ENCODE measurements around the gene ALDH2.
A peak's percentile ranks its signal among the peaks of the same experiment; 100 is the strongest.

The ALDH2 gene

GRCh38 chr12:111728795-111729194 is 37.9 kb upstream of the ALDH2 start:
- no peaks in the 10 kb centered on the region for H3K27me3 ChIP-seq (ENCODE audit: low read length)
- H2AFZ ChIP-seq (ENCODE audit: low read depth, low read length, severe bottlenecking): no peak overlapping the region
- peaks cover 6% of the 10 kb centered on the region; the same call in 1 of the 2 replicates for H3K36me3 ChIP-seq (ENCODE audit: low read length)
- no peaks in the 10 kb centered on the region for H3K9me2 ChIP-seq (replicated peaks; ENCODE audit: insufficient read depth, low read length)
- H3F3A ChIP-seq (ENCODE audit: insufficient read depth): peaks cover 26% of the 10 kb centered on the region
- H3K27ac ChIP-seq (ENCODE audit: low read depth, low read length): peak overlapping the region; percentile 9; the same call in 1 of the 2 replicates
- no peak overlapping the region for H3K9ac ChIP-seq (ENCODE audit: low read length)
- no peak overlapping the region for H3K4me3 ChIP-seq (ENCODE audit: insufficient read depth, low read length, poor library complexity, severe bottlenecking)
- H3K4me2 ChIP-seq (ENCODE audit: low read depth, low read length, poor library complexity, severe bottlenecking): no peak overlapping the region
- peaks cover 8% of the 10 kb centered on the region; the same call in 1 of the 2 replicates for H3K9me3 ChIP-seq (ENCODE audit: insufficient read depth, low read length)
- H4K20me1 ChIP-seq (ENCODE audit: low read depth, low read length): no peaks in the 10 kb centered on the region
- TF ChIP-seq, protein P1, sequence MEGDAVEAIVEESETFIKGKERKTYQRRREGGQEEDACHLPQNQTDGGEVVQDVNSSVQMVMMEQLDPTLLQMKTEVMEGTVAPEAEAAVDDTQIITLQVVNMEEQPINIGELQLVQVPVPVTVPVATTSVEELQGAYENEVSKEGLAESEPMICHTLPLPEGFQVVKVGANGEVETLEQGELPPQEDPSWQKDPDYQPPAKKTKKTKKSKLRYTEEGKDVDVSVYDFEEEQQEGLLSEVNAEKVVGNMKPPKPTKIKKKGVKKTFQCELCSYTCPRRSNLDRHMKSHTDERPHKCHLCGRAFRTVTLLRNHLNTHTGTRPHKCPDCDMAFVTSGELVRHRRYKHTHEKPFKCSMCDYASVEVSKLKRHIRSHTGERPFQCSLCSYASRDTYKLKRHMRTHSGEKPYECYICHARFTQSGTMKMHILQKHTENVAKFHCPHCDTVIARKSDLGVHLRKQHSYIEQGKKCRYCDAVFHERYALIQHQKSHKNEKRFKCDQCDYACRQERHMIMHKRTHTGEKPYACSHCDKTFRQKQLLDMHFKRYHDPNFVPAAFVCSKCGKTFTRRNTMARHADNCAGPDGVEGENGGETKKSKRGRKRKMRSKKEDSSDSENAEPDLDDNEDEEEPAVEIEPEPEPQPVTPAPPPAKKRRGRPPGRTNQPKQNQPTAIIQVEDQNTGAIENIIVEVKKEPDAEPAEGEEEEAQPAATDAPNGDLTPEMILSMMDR (IDR thresholded peaks at IDR 0.05; ENCODE audit: insufficient read depth, low read length, poor library complexity, severe bottlenecking): no peak
- TF ChIP-seq EZH2phosphoT487 (conservative IDR thresholded peaks at IDR 0.05; ENCODE audit: low read length): no peak
- no peaks in the 10 kb centered on the region for H3K79me2 ChIP-seq (ENCODE audit: insufficient read depth, low read length)

GRCh38 chr12:111730420-111730819 is 36.3 kb upstream of the ALDH2 start:
- Histone ChIP-seq H4K20me1 (ENCODE audit: low read depth, low read length) (no peaks in the 10 kb centered on the region), H3K4me2 (ENCODE audit: low read depth, low read length, poor library complexity, severe bottlenecking) (peak overlapping the region; percentile 65), H3F3A (ENCODE audit: insufficient read depth) (peaks cover 26% of the 10 kb centered on the region), H3K27me3 (ENCODE audit: low read length) (no peaks in the 10 kb centered on the region), H3K27ac (ENCODE audit: low read depth, low read length) (peak overlapping the region; percentile 98), H3K4me3 (ENCODE audit: insufficient read depth, low read length, poor library complexity, severe bottlenecking) (peak overlapping the region; percentile 33), H2AFZ (ENCODE audit: low read depth, low read length, severe bottlenecking) (peak overlapping the region; percentile 35), H3K9me3 (ENCODE audit: insufficient read depth, low read length) (peaks cover 8% of the 10 kb centered on the region; the same call in 1 of the 2 replicates), H3K9me2 (replicated peaks; ENCODE audit: insufficient read depth, low read length) (no peaks in the 10 kb centered on the region), H3K36me3 (ENCODE audit: low read length) (peaks cover 6% of the 10 kb centered on the region; the same call in 1 of the 2 replicates), H3K79me2 (ENCODE audit: insufficient read depth, low read length) (no peaks in the 10 kb centered on the region), H3K9ac (ENCODE audit: low read length) (peak overlapping the region; percentile 55)
- TF ChIP-seq, protein P1 (IDR thresholded peaks at IDR 0.05; ENCODE audit: insufficient read depth, low read length, poor library complexity, severe bottlenecking): no peak
- no peak for TF ChIP-seq EZH2phosphoT487 (conservative IDR thresholded peaks at IDR 0.05; ENCODE audit: low read length)

GRCh38 chr12:111732786-111733185 is 33.9 kb upstream of the ALDH2 start:
- Histone ChIP-seq H4K20me1 (ENCODE audit: low read depth, low read length) (no peaks in the 10 kb centered on the region), H3K36me3 (ENCODE audit: low read length) (peaks cover 6% of the 10 kb centered on the region; the same call in 1 of the 2 replicates), H3F3A (ENCODE audit: insufficient read depth) (peaks cover 22% of the 10 kb centered on the region), H3K4me3 (ENCODE audit: insufficient read depth, low read length, poor library complexity, severe bottlenecking) (no peak overlapping the region), H3K4me2 (ENCODE audit: low read depth, low read length, poor library complexity, severe bottlenecking) (no peak overlapping the region), H3K27me3 (ENCODE audit: low read length) (no peaks in the 10 kb centered on the region), H3K79me2 (ENCODE audit: insufficient read depth, low read length) (no peaks in the 10 kb centered on the region), H2AFZ (ENCODE audit: low read depth, low read length, severe bottlenecking) (no peak overlapping the region), H3K9ac (ENCODE audit: low read length) (no peak overlapping the region), H3K27ac (ENCODE audit: low read depth, low read length) (peak overlapping the region; percentile 98), H3K9me3 (ENCODE audit: insufficient read depth, low read length) (peaks cover 8% of the 10 kb centered on the region; the same call in 1 of the 2 replicates), H3K9me2 (replicated peaks; ENCODE audit: insufficient read depth, low read length) (no peaks in the 10 kb centered on the region)
- TF ChIP-seq, protein P1 (IDR thresholded peaks at IDR 0.05; ENCODE audit: insufficient read depth, low read length, poor library complexity, severe bottlenecking): no peak
- TF ChIP-seq EZH2phosphoT487 (conservative IDR thresholded peaks at IDR 0.05; ENCODE audit: low read length): no peak

Measured in SU-DHL-6 (cell line).